GM19468 (cell line): ENCODE results near the gene NFASC.

Source experiments
- ATAC-seq: cut with Tn5 transposase; IDR thresholded peaks from one replicate; pipeline ENCODE4 v1.9.1; 2021; ENCODE audit warnings: mild to moderate bottlenecking, moderate library complexity, moderate number of reproducible peaks; ENCODE audit not compliant: unreplicated experiment; ENCODE audit errors: extremely low read depth

NFASC gene

DNA sequence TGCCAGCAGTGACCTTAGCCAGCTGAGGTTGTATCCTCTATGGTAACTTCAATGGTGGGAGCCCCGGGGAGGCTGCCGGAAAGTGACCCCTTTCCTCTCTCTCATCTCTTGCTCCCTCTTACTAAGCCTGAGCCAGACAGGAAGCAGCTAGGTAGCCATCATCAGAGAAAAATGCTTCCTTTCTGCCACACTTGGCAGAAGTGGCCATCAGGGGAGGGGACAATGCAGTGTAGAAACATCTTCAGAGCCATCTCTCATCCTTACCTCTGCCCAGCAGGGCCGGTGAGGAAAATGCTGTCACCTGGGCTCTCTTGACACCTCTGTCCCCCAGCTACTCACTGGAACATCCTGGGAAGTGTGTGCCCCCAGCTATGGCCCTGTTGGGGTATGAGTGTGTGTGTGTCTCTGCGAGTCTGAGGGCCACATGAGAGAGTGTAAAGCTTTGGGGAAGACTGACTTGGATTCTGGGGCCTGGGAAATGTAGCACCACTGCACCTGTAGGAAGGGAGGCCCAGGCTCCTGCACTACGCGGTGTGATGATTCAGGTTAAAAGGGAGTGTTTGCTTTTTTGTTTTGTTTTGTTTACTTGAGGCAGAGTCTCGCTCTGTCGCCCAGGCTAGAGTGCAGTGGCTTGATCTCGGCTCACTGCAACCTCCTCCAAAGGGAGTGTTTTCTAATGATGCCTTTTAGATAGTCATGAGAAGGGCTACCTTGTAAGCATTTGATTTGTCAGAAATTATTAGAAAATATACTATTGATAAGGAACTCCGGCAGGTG is 123.6 kb downstream of the NFASC start:
- ATAC-seq = no peak

DNA sequence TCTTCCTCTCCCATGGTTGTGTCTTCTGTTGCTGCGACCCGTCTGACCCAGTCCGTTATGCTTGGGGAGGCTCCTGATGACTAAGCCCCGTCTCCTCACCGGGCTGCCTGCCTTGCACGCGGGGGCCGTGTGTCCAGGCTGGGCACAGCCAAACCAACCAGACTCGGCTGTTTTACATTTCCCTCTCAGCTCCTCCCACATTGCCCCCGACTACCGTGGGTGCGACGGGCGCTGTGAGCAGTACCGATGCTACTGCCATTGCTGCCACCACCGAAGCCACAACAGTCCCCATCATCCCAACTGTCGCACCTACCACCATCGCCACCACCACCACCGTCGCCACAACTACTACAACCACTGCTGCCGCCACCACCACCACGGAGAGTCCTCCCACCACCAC is 126.3 kb downstream of the NFASC start:
- no peak for ATAC-seq

DNA sequence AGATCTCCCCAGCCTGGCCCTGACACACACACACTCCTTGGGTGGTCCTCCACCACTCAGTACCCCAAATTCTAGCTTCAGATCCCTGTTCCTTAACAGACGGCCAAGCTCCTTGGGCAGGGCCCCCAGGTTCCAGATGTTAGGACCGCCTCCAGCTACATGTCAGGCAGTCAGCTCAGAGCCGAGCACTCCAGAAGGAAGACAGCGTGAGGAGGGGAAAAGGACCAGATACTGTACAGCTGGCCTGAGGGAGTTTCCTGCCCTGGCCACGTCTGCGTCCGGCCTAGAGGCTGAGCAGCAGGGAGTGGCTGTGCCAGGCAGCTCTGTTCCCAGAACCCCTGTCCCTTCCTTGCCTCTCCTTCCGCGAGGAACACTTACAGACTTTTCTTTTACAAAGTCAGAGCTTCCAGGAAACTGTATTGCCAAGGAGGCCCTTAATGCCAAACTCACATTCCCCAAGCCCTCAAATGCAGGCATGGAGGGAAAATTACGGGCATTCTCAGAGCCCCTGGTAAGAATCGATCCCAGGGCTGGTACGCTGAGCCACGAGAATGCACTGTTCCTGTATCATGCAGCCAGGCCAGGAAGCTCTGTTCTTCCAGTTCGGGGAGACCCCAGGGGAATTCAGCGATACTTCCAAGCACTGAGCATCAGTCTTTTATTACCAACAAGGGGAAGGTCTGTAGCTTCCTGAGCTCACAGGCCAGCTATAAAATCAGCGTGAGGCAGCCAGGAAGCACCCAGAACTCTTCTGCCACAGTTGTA is 127.1 kb downstream of the NFASC start:
- no peak for ATAC-seq

DNA sequence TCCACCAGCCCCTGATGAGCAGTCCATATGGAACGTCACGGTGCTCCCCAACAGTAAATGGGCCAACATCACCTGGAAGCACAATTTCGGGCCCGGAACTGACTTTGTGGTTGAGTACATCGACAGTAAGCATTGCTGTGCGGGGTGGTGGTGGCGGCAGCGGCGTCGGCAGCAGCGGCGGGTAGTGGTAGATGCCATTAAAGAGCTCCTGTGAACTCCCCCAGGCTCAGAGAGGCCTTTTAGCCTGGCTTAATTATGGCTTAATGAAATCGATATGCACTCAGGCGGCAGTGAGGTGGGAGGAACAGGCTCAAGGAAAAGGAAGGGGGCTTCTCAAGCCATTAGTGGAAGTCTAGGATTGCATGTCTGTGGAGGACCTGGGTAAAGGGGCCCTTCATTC is 130.5 kb downstream of the NFASC start:
- ATAC-seq = no peak

DNA sequence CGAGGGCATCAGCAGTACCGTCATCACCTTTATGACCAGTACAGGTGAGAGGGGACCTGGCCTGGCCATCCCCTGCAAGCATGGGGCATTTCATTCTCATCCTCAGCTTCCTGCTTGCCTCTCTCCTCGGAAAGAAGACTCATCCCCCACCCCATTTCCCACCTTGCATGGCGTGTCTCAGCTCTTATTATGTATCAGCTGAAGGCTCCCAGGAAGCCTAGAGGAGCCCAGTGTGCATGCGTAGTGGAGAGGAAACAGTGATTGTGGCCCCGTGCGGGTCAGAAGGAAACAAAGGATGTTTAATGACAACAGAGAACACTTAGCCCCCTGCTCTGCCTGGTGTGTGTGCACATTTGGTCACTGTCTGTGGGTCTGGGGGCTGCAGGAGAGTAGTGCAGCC is 132.0 kb downstream of the NFASC start:
- no peak for ATAC-seq

DNA sequence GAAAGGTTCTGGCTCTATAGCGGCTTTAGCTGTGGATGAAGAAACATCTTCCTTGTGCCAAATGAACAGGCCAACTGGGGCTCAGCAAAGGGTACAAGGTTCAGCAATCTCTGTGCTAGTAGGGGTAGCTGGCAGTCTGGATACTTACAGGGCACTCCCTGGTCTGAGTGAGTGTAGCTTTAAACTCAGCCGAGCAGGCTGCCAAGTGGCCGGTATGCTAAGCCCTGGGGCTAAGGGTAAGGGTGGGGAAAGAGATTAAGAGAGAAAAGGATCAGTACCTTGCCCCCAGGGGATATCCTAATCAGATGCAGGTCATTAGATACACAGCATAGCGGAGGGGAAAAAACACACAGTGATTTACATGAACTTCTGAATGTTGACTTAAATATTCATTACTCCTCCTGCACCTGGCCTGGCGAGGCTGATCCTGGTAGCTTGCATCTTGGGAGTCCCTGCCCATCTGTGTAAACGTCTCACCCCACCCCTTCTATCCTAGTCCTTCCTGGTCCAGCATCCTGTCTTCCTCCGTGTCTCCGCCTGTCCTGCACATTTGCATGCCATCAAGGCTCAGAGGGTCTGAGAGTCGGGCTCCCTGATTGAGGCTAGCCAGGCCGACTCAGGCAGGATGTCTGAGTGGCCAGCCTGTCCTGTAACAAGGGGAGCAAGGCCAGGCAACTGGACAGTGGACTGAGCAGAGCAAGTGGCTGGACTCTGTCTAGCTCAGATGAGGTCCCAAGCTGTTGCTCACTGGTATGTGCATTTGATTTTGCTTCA is 132.9 kb downstream of the NFASC start:
- no peak for ATAC-seq

DNA sequence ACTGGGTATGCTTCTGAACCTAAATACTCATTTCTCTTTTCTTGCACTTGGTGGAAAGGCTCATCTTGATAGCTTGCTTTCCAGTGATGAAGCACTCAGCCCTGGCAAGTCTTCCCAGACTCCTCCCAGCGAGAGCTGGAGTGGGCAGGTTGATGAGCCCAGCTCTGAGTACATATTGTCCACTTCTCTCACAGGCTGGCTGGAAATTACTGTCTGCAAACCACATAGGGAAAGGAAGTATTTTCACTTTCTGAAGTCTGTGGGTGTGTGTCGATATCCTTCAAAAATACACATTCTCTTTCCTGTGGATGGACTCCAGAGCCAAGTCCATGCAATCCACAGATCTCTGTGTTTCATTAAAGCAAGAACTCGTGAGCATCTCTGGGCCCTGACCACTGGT is 133.7 kb downstream of the NFASC start:
- ATAC-seq = no peak

DNA sequence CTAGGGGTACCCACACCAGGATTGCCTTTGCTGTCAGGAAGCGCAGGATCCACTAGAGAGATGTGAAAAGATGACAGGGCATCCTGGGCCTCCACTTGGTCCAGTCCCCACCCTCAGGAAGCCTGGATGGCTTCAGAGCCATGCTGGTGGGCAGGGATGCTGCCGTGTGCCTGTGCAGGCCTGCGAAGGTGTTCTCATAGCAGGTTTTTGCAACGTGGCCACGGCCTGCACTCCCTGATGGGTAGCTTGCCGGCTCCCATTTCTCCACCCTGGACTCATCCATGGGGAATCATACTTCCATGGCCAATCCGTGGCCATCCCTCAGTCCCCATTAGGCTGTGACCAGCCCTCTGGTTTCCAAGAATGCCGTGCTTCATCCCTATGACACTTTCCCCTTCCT is 138.2 kb downstream of the NFASC start:
- no peak for ATAC-seq

DNA sequence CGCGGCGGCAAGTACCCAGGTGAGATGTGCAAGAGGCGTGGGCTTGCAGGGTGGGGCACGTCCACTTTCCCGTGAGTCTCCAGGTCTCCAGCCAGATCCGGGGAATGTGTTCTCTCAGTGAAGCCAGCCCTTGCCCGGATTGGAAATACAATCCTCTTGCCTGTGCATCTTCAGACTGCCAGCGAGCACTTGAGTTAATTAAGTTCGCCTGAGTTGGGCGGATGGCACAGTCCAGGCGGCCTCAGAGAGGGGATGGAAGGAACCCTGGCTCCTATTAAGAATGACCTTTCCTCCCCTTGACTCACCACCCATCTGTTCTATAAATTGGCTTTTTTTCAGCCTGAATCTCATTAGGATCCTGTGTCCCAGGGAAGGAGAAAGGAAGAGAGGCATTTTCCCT is 139.0 kb downstream of the NFASC start:
- no peak for ATAC-seq

DNA sequence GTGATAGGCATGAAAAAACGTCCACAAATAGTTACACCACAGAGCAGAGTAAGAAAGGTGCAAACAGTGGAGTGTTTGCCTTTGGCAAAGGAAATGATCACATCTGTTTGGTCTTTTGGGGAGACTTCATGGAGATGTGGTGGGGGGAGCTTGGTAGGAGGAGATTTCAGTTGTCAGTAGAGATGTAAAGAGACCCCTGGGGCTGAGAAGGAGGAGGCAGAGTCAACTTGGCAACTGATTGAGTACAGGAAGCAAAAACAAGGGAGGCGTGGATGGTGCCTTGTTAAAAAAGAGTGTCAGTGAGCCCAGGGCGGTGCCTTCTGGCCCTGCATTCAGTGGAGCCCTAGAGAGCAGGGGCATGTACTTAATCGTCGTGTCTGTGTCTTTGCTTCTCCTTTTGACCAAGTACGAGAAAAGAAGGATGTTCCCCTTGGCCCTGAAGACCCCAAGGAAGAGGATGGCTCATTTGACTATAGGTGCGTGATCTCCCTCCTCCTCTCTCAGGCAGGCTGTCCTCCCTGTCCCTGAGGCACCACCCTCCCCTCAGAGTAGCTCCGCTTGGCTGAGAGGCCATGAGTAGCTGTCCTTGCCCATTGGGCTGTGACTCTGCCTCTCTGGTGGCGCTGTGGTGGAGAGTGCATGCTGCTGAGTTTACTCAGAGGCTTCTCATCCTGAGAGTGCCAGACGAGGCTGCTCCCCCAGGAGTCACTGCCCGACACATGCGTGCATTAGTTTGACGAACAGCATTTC is 141.9 kb downstream of the NFASC start:
- ATAC-seq = no peak

DNA sequence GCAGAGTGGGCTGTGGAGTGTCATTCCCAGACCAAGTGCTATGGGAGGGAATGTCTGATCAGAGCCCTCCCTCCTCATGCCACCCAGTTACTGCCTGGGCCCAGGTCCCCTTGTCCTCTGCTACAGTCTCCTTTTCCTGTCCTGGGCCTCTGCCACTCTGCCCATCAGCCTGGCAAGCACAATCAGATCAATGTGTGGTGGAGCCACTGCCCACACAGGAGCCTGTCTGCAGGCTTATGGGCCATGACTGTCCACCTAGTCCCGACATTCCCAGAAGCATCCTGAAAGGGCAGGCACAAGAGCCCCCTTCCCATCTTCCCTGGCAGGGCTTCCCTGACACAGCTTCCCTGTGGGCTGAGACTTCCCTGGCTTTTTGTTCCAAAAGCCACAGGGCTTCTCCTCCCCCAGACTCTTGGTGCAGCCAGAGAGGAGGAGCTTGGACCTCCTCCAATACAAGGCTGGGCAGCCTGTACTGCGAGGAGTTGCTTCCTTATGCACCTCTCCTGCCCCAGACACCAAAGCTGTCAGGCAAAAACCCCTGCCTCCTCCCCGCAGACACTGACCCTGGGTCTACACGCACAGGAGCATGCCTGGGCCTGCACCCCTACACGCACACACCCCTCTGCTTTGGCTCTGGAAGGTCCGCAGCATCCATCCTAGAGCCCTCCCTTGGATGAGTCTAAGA is 143.2 kb downstream of the NFASC start:
- ATAC-seq = no peak

DNA sequence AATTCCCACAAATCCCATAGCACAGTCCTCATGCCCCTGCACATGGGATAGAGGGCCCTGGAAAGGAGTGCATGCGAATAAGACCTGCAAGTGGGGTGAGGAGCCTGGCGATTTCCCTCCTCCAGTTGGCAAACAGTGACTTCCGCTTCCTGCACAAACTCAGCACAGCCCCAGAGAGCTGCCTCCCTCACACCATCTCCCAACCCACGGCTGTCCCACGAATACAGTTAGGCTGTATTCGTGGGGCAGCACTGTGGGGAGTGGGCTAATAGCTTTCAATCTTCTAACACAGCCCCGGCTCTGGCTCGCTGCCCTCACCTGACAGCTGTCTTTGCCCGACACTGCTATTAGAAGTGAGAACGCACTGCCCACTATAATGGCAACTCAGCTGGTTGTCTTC is 144.1 kb downstream of the NFASC start:
- no peak for ATAC-seq

DNA sequence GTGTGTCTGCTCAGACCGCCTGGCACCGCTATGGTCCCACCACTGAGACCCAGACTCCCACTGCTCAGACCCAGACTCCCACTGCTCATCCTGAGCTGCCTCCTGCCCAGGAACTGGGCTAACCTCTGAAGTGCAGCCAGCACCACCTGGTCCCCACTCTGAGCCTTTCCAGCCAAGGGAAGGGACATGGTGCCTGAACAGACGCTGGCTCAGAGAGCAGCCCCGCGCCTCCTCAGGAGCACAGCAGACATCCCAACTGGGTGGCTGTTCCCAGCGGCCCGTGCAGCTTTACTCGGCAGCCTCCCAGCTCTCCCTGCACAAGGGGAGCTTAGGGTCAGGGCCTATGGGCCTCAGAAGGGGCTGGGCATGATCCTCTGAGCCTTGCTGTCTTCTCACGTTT is 144.6 kb downstream of the NFASC start:
- ATAC-seq = no peak

DNA sequence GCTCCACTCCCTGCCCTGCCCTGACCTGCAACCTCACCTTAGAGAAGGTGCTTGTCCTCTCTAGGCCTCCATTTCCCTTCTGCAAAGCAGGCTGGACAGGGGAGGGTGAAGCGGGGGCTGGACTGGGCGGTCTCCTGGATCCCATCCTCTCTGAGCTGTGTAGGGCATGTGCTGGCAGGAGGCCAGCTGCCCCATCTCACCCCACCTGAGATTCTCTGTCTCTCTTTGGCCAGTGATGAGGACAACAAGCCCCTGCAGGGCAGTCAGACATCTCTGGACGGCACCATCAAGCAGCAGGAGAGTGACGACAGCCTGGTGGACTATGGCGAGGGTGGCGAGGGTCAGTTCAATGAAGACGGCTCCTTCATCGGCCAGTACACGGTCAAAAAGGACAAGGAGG is 145.4 kb downstream of the NFASC start:
- ATAC-seq = no peak

DNA sequence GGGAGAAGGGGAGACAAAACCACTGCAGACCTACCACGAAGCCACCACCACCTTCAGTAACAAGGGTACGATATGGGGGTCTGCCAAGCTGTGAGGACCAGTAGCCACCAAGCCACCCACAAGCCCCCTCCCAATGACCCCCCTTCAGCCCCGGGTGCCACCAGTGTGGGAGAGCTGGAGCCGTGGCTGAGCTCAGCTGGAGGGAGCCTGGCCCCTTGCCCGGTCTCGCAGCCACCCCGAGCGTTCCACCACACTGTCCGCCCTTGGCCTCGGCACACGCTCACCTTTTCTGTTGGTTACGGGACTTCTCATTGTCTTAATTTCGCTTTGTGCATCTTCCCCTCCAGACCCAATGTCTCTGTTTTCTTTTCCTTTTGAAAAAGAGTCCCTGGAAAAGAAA is 145.9 kb downstream of the NFASC start:
- ATAC-seq = no peak

DNA sequence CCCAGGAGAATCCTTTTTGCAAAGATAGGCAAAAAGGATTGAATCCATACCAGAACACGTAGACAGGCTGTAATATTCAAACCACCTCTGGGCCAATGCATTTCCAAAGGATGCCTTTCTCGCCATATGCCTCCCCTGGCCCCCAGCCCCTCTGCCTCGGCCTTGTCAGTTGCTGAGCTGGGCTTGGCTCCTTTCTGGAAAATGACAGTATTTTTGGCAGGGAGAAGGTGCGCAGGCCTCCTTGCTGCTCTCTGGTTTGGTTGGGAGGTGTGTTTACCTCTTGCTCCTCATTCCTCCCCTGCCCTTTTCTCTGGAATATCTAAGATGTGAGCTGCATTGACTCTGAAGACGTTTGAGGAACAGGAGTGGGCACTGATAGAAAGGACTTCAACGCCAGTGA is 146.3 kb downstream of the NFASC start:
- ATAC-seq = no peak

DNA sequence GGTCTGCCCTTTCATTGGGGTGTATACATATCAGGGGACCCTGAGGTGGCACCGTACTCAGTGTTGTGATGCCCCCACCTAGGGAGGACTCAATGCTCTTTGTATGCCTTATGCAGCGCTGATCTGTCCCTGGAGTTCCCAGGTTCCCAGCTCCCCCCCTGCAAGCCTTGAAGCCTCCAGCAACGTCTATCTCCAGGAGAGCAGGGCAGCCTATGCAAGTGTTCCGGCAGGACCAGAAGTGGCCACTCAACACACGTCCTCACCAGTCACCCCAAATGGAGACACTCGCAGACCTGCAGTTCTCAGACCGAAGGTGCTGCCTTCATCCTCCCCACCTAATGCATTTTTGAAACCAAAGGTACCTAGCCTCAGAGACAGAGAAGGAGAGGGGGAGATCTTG is 147.1 kb downstream of the NFASC start:
- no peak for ATAC-seq

DNA sequence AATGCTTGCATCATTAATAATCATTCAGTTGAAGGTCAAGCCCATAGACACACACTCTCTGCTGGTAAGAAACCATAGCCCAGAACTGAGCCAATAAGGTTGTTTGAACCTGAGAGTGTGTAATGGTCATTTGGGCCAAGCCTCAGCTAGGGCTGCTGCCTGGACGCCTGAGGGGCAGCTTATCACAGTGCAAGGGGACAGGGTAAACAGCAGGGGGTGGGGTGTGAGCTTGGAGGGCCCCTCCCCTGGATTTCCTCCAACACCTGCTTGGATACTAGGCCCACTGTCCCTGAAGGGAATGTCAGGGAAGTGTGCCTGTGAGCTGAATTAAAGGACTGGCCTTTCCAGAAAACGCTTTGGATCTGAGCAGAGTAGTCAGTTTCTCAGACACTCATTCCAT is 147.7 kb downstream of the NFASC start:
- ATAC-seq = no peak

DNA sequence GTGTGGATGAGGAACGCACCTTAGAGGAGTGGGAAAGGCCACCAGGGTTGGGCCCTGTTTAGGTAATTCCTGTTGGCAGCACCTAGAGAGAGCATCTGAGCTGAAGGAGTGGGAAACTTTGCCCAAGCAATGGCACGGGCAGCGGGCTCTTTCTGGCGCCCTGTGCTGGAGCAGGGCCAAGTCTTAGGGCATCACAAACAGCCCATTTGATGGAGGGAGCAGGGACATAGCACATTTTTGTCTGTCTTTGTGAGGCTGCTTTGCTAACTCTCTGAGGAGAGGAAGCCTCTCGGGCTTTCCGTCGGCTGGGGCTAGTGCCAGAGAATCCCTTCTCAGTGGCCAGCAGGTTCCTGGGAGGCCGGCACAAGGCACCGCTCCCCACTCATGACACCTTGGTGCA is 149.8 kb downstream of the NFASC start:
- ATAC-seq = no peak

DNA sequence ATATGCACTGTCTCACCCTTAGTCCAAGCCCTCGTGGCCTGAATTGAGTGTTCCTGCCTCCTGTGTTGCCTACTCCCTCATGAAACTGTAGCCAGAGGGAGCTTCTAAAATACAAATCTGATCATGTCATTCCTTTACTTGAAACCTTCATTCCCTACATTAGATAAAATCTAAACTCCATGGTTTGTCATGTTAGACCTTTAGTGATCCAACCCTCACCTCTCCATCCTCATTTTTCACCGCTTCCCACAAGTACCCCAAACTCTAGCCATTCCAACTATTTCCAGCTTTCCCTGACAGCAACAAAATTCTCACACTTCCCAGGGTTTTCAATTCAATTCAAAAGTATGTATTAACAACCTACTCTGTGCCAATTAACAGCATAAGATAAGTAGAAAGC is 154.0 kb downstream of the NFASC start:
- no peak for ATAC-seq
